ENCODE data around the gene DLGAP1. TPM values are rescaled to one million over a fixed set of nuclear protein-coding genes. Genes with fewer than 3 reads are reported as not detected.

Gene DLGAP1
- total RNA-seq, 1 experiment from 2014 or later, result 23.2 TPM

- Histone ChIP-seq H3K14ac (ENCODE audit: insufficient read depth, low read length) (no peak overlapping the region), H4K5ac (ENCODE audit: insufficient read length, low read depth, low read length) (no peak overlapping the region), H3K23me2 (ENCODE audit: insufficient read length, low read depth, low read length, poor library complexity, severe bottlenecking) (no peaks in the 10 kb centered on the region), H3K79me1 (ENCODE audit: insufficient read depth, low read depth, low read length, poor library complexity, severe bottlenecking) (no peaks in the 10 kb centered on the region), H2BK20ac (ENCODE audit: low read depth, low read length, poor library complexity, severe bottlenecking) (no peak overlapping the region), H2BK5ac (ENCODE audit: insufficient read length, low read length) (no peak overlapping the region), H3K4me2 (ENCODE audit: insufficient read depth, insufficient read length, low read length) (no peak overlapping the region), H2BK12ac (ENCODE audit: insufficient read length, low read depth, low read length) (no peak overlapping the region), H3K18ac (ENCODE audit: insufficient read length, low read depth, low read length) (no peak overlapping the region), H2BK120ac (ENCODE audit: low read depth, low read length, poor library complexity, severe bottlenecking) (no peak overlapping the region), H3T11ph (ENCODE audit: low read length) (no peak overlapping the region), H3K23ac (ENCODE audit: insufficient read length, low read depth, low read length) (no peak overlapping the region), H2AK5ac (ENCODE audit: insufficient read length, low read length) (no peak overlapping the region), H3K27ac (ENCODE audit: insufficient read length, low read depth, low read length) (no peak overlapping the region), H4K8ac (replicated peaks; ENCODE audit: insufficient read length, low read depth, low read length) (no peak overlapping the region), H3K4ac (ENCODE audit: low read depth, low read length) (no peak overlapping the region), H4K20me1 (ENCODE audit: control insufficient read depth, insufficient read depth, insufficient read length) (no peaks in the 10 kb centered on the region), H3K27me3 (ENCODE audit: insufficient read depth, low read length) (no peaks in the 10 kb centered on the region), H3K4me1 (ENCODE audit: insufficient read depth, low read length) (peaks cover 4% of the 10 kb centered on the region; the same call in 1 of the 2 replicates), H3K79me2 (ENCODE audit: insufficient read depth, low read length) (no peaks in the 10 kb centered on the region), H4K91ac (ENCODE audit: insufficient read length, low read depth, low read length) (no peak overlapping the region), H3K9ac (ENCODE audit: extremely low read depth, insufficient read length, low read length) (no peak overlapping the region), H3K56ac (ENCODE audit: insufficient read length, low read depth, low read length) (no peak overlapping the region), H3K9me3 (ENCODE audit: control insufficient read depth, low read depth, low read length) (no peaks in the 10 kb centered on the region), H2AFZ (ENCODE audit: low read length) (no peak overlapping the region), H2BK15ac (ENCODE audit: low read depth, low read length) (no peak overlapping the region)
- Mint-ChIP-seq H3K4me1 (peaks cover 35 to 52% of the 10 kb centered on the region in 2 experiments), H3K27me3 (ENCODE audit: low read depth) (no peaks in the 10 kb centered on the region), H3K4me3 (no peak overlapping the region), H3K9me3 (no peaks in the 10 kb centered on the region), H3K36me3 (ENCODE audit: insufficient read depth in 1 of 3, low read depth in 3 of 3) (no peaks in the 10 kb centered on the region), H3K27ac (no peak overlapping the region)
- WGBS (ENCODE audit: extremely low coverage, insufficient read length, low lambda C conversion rate), result no CpG with 5 or more reads among the region's 7 CpGs
- no peak for DNase-seq
- TF ChIP-seq CTCF (conservative IDR thresholded peaks at IDR 0.05), result no peak
Measured at GRCh38 chr18:4256766-4257417, 198.2 kb downstream of the DLGAP1 start.
